AG09319 (cell line): ENCODE measurements around the gene PSTPIP1.

Experiments
- DNase-seq: peaks from one replicate; pipeline ENCODE4 v3.0.0-alpha.2; 2010; ENCODE audit warnings: low read depth; ENCODE audit errors: extremely low read depth
- TF ChIP-seq, protein P1 (sequence below): IDR thresholded peaks from 2 replicates; pipeline ENCODE4 v1.5.1; 2011; ENCODE audit warnings: low read depth, mild to moderate bottlenecking, inconsistent platforms, low read length, moderate library complexity

PSTPIP1 gene

DNA sequence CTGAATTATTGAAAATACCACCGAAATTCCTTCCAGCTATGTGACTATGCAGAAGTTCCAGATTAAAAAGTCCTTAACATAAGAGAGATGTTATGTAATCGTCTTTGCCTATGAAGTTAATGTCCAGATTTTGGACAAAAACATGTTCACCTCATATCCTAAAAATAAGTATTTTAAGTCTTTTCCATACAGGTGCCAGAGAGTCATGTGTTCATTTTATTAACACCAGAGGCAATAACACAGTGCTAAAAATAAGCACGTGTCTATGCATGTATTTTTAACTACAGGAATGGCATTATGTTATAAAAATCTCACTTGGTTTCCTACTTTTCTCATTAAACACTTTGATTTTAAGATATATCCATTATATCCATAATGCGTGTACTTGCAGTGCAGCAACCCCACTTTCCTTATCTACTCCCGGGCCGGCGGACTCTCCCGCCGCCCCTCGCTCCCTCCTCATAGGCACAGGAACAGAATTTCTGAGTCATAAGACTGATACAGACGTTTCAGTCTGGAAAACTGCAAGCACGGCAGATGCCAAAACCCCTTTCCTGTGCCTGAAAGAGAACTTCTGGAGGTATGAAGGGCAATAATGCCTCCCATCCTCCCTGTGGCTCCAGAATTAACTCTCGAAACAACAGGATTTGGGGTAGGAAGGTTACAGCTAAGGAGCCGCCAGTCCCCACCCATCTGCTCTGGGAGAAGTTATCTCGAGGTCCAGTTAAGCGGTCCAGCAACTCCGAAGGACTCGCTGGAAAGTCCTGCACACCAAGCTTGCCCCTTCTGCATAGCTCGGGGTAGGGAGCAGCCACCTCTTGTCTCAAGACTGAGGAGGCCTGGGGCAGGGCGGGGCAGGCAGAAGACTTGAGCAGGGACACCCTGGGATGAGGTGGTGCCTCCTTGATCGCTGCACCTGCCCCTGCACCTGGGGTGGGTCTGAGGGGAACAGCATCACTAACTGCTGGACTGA is 22.3 kb upstream of the PSTPIP1 start:
- TF ChIP-seq, protein P1, sequence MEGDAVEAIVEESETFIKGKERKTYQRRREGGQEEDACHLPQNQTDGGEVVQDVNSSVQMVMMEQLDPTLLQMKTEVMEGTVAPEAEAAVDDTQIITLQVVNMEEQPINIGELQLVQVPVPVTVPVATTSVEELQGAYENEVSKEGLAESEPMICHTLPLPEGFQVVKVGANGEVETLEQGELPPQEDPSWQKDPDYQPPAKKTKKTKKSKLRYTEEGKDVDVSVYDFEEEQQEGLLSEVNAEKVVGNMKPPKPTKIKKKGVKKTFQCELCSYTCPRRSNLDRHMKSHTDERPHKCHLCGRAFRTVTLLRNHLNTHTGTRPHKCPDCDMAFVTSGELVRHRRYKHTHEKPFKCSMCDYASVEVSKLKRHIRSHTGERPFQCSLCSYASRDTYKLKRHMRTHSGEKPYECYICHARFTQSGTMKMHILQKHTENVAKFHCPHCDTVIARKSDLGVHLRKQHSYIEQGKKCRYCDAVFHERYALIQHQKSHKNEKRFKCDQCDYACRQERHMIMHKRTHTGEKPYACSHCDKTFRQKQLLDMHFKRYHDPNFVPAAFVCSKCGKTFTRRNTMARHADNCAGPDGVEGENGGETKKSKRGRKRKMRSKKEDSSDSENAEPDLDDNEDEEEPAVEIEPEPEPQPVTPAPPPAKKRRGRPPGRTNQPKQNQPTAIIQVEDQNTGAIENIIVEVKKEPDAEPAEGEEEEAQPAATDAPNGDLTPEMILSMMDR = no peak

DNA sequence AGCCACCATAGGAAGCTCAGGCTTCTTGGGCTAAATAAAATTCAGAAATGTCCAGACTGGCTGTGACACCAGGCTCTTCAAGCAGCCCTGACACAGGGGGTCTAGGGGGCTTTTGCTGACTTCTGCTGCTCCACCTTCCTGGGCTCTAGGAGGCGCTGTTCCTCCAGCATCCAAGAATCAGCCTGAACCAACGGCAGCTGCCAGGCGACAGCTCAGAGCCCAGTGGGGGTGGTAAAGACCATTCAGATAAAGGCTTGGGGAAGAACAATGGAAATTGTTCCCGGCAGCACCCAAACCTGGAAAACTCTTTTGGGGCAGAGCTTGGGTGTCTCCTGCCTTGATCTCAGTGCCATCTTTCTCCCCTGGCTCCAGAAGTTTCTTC is 21.6 kb upstream of the PSTPIP1 start:
- TF ChIP-seq, protein P1 = peak; percentile 35

More for the DNA sequence above, 22.3 kb upstream of the PSTPIP1 start:
- no peak for DNase-seq

DNA sequence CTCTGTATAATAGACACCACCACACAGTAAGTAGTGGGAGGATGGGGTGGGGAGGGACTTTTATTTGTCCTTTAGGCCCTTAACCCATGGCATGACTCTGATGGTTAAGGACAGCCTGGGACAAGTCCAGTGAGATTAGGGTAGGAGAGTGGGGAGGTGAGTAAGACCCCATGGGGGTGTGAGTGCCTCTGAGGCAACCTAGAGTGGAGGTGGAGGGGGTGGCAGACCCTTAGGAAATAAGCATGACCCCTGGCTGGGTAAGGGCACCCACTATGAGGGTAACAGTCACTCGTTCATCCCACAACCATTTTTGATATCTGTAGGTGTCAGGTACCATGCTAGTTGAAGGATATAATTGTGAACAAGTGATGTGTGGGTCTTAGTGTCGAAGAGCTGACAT is 21.0 kb upstream of the PSTPIP1 start:
- no peak for DNase-seq
- TF ChIP-seq, protein P1 = no peak

More for the DNA sequence above, 21.6 kb upstream of the PSTPIP1 start:
- no peak for DNase-seq

DNA sequence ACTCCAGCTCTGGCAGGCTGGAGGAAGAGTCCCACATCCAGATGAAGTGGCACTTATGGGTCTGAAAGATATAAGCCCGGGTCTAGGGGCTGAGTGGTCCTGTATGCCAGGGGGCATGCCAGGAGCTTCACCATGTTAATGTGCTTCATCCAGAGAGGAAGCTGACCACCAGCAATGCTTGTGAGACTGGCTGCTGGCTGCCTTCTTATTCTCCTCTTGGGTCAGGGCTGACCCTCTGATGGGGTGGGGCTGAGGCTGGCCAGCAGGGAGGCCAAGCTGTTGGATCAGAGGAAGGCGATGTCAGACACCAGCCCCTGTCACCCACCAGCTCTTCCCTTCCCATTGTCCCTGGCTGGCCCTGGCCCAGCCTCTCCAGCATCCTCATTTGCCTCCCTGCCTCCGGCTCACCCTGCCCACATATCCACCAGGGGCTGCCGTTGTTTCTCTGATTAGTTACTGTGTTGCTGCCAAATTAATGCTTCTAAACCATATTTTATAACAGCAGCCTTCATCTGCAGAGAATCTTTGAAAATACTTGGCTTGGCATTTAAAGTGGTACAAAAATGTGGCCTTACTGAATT is 20.4 kb upstream of the PSTPIP1 start:
- TF ChIP-seq, protein P1 = no peak
- DNase-seq = no peak

DNA sequence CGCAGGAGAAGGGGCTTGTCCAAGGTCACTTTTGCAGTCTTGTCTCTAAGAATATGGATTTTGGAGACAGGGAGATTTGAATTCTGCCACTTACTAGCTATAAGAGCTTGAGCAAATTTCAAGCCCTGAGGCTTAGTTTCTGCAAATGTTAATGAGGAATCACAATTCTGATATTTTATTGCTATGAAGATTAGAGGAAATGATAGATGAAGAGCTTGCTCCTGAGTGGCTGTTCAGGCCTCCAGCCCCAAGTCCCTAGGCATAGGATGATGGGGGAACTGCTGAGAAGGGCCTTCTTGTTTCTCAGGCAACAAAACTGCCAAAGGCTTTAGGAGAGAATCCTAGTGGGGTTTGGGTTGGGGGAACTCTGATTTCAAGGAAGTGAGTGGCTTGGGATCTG is 18.8 kb upstream of the PSTPIP1 start:
- TF ChIP-seq, protein P1 = no peak
- no peak for DNase-seq

DNA sequence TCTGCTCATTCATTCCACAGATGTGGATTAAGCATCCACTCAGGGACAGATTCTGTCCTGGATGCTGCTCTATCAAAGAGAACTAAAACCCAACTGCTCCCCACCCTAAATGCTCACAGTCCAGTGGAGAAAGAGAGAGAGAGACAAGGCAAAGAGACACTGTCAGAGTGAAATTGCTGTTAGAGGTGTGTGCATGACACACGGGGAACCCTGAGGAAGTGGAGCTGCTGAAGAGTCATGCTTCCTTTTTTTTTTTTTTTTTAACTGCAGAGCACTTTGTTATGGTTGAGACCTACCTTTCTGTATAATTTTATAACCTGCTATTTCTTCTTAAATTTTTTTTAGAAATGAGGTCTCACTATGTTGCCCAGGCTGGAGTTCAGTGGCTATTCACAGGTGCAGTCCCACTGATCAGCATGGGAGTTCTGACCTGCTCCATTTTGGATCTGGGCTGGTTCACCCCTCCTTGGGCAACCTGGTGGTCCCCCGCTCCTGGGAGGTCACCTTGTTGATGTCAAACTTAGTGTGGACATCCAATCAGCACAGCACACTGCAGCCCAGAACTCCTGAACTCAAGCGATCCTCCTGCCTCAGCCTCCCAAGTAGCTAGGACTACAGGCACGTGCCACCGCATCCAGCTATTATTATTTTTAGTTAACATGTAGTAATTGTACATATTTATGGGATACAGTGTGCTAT is 18.2 kb upstream of the PSTPIP1 start:
- TF ChIP-seq, protein P1 = no peak
- DNase-seq = no peak
